Measurements from ENCODE around the gene ECE2.

DNA sequence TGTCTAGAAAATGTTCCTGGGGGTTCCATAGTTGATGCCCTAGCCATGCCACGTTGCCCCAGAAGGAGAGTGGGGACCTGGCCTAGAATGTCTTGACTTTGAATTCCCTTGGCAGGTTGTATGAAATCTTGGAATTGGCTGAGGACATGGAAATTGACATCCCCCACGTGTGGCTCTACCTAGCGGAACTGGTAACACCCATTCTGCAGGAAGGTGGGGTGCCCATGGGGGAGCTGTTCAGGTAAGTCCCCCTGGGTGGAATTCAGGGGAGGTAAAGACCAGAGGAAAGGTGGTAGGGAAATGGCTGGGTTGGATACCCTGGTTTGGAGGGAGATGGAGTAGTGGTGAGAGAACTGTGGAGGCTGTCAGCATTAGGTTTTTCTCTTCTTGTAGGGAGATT lies 52.7 kb downstream of the ECE2 start:
- TF ChIP-seq, protein P1, sequence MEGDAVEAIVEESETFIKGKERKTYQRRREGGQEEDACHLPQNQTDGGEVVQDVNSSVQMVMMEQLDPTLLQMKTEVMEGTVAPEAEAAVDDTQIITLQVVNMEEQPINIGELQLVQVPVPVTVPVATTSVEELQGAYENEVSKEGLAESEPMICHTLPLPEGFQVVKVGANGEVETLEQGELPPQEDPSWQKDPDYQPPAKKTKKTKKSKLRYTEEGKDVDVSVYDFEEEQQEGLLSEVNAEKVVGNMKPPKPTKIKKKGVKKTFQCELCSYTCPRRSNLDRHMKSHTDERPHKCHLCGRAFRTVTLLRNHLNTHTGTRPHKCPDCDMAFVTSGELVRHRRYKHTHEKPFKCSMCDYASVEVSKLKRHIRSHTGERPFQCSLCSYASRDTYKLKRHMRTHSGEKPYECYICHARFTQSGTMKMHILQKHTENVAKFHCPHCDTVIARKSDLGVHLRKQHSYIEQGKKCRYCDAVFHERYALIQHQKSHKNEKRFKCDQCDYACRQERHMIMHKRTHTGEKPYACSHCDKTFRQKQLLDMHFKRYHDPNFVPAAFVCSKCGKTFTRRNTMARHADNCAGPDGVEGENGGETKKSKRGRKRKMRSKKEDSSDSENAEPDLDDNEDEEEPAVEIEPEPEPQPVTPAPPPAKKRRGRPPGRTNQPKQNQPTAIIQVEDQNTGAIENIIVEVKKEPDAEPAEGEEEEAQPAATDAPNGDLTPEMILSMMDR (IDR thresholded peaks at IDR 0.05) = no peak
- no peak for TF ChIP-seq POLR2A (IDR thresholded peaks at IDR 0.05)

Data from heart left ventricle (tissue), 13 donors.